DND-41 (cell line): Measurements from ENCODE around the gene NDUFB6.

Experiments used
- EZH2 ChIP-seq: IDR thresholded peaks from 3 replicates; pipeline ENCODE4 v1.6.1; 2012; ENCODE audit warnings: borderline replicate concordance, low read depth, mild to moderate bottlenecking, moderate library complexity, low read length, inconsistent platforms; ENCODE audit not compliant: severe bottlenecking
- TF ChIP-seq, protein P1 (sequence below): IDR thresholded peaks from 2 replicates; pipeline ENCODE4 v1.5.1; 2012; ENCODE audit warnings: borderline replicate concordance, low read length, moderate library complexity, mild to moderate bottlenecking; ENCODE audit not compliant: poor library complexity, severe bottlenecking; ENCODE audit errors: extremely low read depth

DNA sequence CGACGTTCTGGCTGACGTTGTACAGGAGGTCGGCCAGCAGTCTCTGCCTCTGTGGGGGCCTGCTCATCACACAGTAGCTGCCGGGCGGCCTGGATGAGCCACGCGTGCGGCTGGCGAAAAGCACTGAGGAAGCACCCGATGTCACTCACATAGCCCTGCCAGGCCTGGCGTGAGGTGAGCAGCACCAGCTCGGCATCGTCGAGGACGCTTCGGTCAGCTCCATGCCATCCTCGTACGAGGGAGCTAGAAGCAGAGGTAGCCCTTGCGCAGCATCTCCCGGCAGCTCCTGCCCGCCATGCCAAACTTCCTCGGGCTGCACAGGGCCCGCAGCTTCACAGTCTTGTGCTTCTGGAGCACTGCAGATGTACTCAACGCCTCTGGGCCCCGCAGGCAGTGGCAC lies 6.2 kb downstream of the NDUFB6 start:
- TF ChIP-seq, protein P1, sequence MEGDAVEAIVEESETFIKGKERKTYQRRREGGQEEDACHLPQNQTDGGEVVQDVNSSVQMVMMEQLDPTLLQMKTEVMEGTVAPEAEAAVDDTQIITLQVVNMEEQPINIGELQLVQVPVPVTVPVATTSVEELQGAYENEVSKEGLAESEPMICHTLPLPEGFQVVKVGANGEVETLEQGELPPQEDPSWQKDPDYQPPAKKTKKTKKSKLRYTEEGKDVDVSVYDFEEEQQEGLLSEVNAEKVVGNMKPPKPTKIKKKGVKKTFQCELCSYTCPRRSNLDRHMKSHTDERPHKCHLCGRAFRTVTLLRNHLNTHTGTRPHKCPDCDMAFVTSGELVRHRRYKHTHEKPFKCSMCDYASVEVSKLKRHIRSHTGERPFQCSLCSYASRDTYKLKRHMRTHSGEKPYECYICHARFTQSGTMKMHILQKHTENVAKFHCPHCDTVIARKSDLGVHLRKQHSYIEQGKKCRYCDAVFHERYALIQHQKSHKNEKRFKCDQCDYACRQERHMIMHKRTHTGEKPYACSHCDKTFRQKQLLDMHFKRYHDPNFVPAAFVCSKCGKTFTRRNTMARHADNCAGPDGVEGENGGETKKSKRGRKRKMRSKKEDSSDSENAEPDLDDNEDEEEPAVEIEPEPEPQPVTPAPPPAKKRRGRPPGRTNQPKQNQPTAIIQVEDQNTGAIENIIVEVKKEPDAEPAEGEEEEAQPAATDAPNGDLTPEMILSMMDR, result no peak
- TF ChIP-seq EZH2, result no peak
